GM19035 (cell line): ENCODE results near the gene PSAT1.

Experiments used
- ATAC-seq: cut with Tn5 transposase; IDR thresholded peaks from one replicate; pipeline ENCODE4 v1.9.1; 2021; ENCODE audit not compliant: unreplicated experiment

PSAT1 gene

DNA sequence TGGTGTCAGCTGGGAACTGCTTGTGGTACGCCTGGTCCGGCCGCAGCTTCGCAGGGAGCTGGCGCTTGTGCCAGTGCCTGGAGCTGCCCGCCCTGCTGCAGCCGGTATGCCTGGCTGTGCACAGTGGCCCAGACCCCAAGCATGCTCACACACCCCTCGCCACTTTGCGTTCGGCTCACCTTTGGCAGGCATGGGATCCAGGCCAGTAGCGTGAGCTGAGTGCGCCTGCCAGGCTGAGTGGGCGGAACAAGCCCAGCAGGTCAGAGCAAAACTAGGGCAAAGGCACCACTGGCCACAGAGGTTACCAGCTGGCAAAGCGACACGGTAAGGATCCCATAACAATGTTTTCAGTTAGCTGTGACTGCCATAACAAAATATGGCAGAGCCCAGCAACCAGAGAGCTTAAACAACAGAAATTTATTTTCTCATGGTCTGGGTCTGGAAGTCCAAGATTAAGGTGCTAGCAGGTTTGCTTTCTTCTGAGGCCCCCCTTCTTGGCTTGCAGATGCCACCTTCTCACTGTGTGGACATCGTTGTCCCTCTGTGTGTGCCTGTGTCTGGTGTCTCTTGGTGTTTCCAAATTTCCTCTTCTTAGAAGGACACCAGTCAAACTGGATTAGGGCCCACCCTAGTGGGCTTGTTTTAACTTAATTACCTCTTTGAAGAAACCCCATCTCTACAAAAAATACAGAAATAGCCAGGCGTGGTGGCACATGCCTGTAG lies 61.6 kb downstream of the PSAT1 start:
- no peak for ATAC-seq

DNA sequence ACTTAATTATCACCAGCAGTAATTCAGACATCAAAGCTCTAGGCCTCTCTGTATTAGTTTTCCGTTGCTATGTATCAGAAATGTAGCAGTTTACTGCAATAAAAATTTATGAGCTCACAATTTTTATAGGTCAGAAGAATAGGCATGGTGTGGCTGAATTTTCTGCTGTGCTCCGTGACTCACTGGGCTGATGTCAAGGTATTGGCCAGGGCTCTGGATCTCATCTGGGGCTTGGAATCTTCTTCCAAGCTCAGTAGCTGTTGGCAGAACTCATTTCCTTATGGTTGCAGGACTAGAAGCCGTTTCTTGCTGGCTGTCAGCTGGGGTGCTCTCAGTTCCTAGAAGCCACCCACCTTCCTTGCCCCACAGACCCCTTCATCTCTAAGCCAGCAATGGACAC lies 66.3 kb downstream of the PSAT1 start:
- ATAC-seq: no peak

- no peak for ATAC-seq
Observed at GRCh38 chr9:78365748-78366697, 69.1 kb downstream of the PSAT1 start.

DNA sequence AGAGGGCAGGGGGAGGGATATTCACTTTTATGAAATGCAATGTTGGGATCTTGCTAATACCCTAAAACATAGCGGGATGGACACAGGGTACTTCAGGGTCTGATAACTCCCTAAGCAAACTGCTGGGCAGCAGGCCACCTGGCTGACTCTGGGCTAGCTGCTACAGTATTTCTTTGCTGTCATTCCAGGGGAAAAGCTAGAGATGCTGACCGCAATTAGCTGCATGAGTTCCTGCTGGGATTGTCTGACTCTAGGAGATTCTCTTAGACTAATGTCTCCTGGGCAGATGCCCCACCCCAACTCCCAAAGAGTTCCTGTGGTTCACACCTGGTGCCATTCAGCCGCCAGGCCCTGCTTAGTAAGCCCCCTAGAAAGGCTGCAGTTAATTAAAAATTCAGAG lies 69.9 kb downstream of the PSAT1 start:
- no peak for ATAC-seq

GRCh38 chr9:78368236-78368635 lies 71.3 kb downstream of the PSAT1 start:
- no peak for ATAC-seq

GRCh38 chr9:78369639-78370219 lies 72.8 kb downstream of the PSAT1 start:
- ATAC-seq: peak; percentile 65

GRCh38 chr9:78370991-78371390 lies 74.1 kb downstream of the PSAT1 start:
- ATAC-seq: no peak

DNA sequence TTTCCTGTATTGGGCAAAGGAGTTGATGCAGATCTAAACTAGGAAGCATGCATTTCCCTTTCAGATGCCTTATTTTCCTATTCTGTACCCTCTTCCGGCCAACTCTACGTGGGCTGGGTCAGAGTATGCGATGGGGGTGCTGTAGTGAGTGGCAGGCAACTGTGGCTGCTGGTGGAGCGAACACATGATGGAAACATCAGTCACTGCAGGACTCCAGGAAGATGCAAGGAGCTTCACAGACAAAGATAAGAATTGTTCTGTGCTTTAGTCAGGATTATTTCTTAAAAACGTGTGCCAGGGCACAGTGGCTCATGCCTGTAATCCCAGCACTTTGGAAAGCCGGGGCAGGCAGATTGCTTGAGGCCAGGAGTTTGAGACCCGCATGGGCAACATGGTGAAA lies 75.1 kb downstream of the PSAT1 start:
- ATAC-seq: no peak
